H1 (cell line): ENCODE measurements around the gene SPDEF. TPM values are rescaled to one million over a fixed set of nuclear protein-coding genes. Genes with fewer than 3 reads are reported as not detected.

Experiments used
- CTCF ChIA-PET: fragments of 300-600 bp; sonication (Branson Sonifier 250); formaldehyde crosslinking; loops from one replicate; lab custom pipeline; 2021; ENCODE audit not compliant: partially characterized antibody; lab: Charles Lee
- POLR2A ChIA-PET: fragments of 300-600 bp; sonication (Branson Sonifier 250); formaldehyde crosslinking; loops from one replicate; lab custom pipeline; 2021; ENCODE audit warnings: inconsistent platforms; ENCODE audit not compliant: partially characterized antibody; lab: Charles Lee
- DNase-seq, 2 experiments: peaks; one replicate each; pipeline versions ENCODE4 v3.0.0 to v3.0.0-alpha.2; 2010 to 2022; ENCODE audit warnings: low spot score in 2 of 2, low read depth in 1 of 2, mixed read lengths in 1 of 2
- FAIRE-seq: peaks from 2 replicates; lab custom pipeline; 2011; peaks lifted over from hg19 to GRCh38; lab: Jason Lieb, UNC
- H2AFZ ChIP-seq: 2 replicates; pipeline ENCODE4 v1.8.1; 2012; ENCODE audit warnings: low read length, inconsistent platforms
- H2AK5ac ChIP-seq: 2 replicates; pipeline ENCODE4 v1.6.1; 2013; ENCODE audit warnings: low read depth, low read length
- H2BK120ac ChIP-seq: replicated peaks from 2 replicates; pipeline ENCODE3; 2013; ENCODE audit warnings: low read depth, low read length, inconsistent platforms
- H2BK12ac ChIP-seq: 2 replicates; pipeline ENCODE4 v1.6.1; 2013; ENCODE audit warnings: low read depth, low read length
- H2BK15ac ChIP-seq: 2 replicates; pipeline ENCODE4 v1.6.1; 2013; ENCODE audit warnings: low read length
- H2BK20ac ChIP-seq: 2 replicates; pipeline ENCODE4 v1.6.1; 2013; ENCODE audit warnings: low read length
- H2BK5ac ChIP-seq: 2 replicates; pipeline ENCODE4 v1.6.1; 2013; ENCODE audit warnings: low read depth, low read length
- H3K14ac ChIP-seq: 2 replicates; pipeline ENCODE4 v1.6.1; 2013; ENCODE audit warnings: inconsistent platforms; ENCODE audit not compliant: insufficient read length
- H3K18ac ChIP-seq: 2 replicates; pipeline ENCODE4 v1.6.1; 2013; ENCODE audit warnings: low read length; ENCODE audit errors: extremely low read depth
- H3K23ac ChIP-seq: 2 replicates; pipeline ENCODE4 v1.6.1; 2013; ENCODE audit warnings: inconsistent platforms; ENCODE audit not compliant: insufficient read length
- H3K23me2 ChIP-seq: 2 replicates; pipeline ENCODE4 v1.6.1; 2013; ENCODE audit warnings: low read depth, low read length
- H3K27ac ChIP-seq: 2 replicates; pipeline ENCODE4 v1.6.1; 2011; ENCODE audit warnings: low read depth, low read length, inconsistent platforms
- H3K27me3 ChIP-seq, 4 experiments: replicated peaks in 1 of 4; 1 replicate in 1 of 4; 2 replicates in 3 of 4; pipeline versions ENCODE4 v1.6.1 to v1.8.1; 2011 to 2013; ENCODE audit warnings: low read length in 3 of 4, mild to moderate bottlenecking in 3 of 4, inconsistent platforms in 2 of 4, mixed read lengths in 2 of 4, moderate library complexity in 1 of 4; ENCODE audit not compliant: control insufficient read depth in 3 of 4, insufficient read depth in 3 of 4; ENCODE audit errors: extremely low read depth in 1 of 4
- H3K36me3 ChIP-seq, 4 experiments: 2 replicates each; pipeline versions ENCODE4 v1.6.1 to v1.8.1; 2011 to 2013; ENCODE audit warnings: mild to moderate bottlenecking in 4 of 4, low read length in 3 of 4, moderate library complexity in 2 of 4, control low read depth in 1 of 4, inconsistent platforms in 1 of 4; ENCODE audit not compliant: insufficient read depth in 4 of 4, control insufficient read depth in 2 of 4
- H3K4ac ChIP-seq: replicated peaks from 2 replicates; pipeline ENCODE3; 2013; ENCODE audit warnings: low read length, low read depth, mixed read lengths, inconsistent platforms; ENCODE audit not compliant: insufficient read length
- H3K4me1 ChIP-seq, 4 experiments: replicated peaks in 1 of 4; 1 replicate in 1 of 4; 2 replicates in 3 of 4; pipeline versions ENCODE4 v1.6.1 to v1.8.1; 2011 to 2013; ENCODE audit warnings: low read length in 3 of 4, inconsistent platforms in 2 of 4, mixed read lengths in 1 of 4; ENCODE audit not compliant: insufficient read depth in 4 of 4, control insufficient read depth in 3 of 4
- H3K4me2 ChIP-seq, 2 experiments: 2 replicates each; pipeline versions ENCODE4 v1.6.1 to v1.8.1; 2011 to 2013; ENCODE audit warnings: low read depth in 2 of 2, low read length in 2 of 2, control low read depth in 1 of 2, inconsistent platforms in 1 of 2, mild to moderate bottlenecking in 1 of 2; ENCODE audit not compliant: insufficient read depth in 1 of 2
- H3K4me3 ChIP-seq, 4 experiments: fragments of 200-600, 300-600 bp in 1 of 4; sonication (generic), shearing (Covaris generic), sonication (Bioruptor Twin) in 1 of 4; 2 replicates each; pipeline versions ENCODE4 v1.5.1 to v1.8.1; 2011 to 2016; ENCODE audit warnings: low read length in 4 of 4, low read depth in 3 of 4, control low read depth in 2 of 4, inconsistent platforms in 2 of 4, mild to moderate bottlenecking in 2 of 4, mixed read lengths in 1 of 4, moderate library complexity in 1 of 4; ENCODE audit not compliant: insufficient read depth in 2 of 4; ENCODE audit errors: extremely low read depth in 1 of 4
- H3K56ac ChIP-seq: replicated peaks from 2 replicates; pipeline ENCODE3; 2013; ENCODE audit warnings: low read depth, mild to moderate bottlenecking, mixed read lengths, low read length, inconsistent platforms; ENCODE audit not compliant: insufficient read length
- H3K79me1 ChIP-seq: 2 replicates; pipeline ENCODE4 v1.6.1; 2013; ENCODE audit warnings: low read depth, low read length, control low read depth
- H3K79me2 ChIP-seq, 2 experiments: 2 replicates each; pipeline versions ENCODE4 v1.6.1 to v1.8.1; 2012 to 2013; ENCODE audit warnings: low read length in 2 of 2, mild to moderate bottlenecking in 2 of 2, inconsistent platforms in 1 of 2; ENCODE audit not compliant: insufficient read depth in 2 of 2, control insufficient read depth in 1 of 2
- H3K9ac ChIP-seq, 4 experiments: replicated peaks in 1 of 4; 1 replicate in 1 of 4; 2 replicates in 3 of 4; pipeline versions ENCODE4 v1.6.1 to v1.8.1; 2011 to 2013; ENCODE audit warnings: low read depth in 3 of 4, low read length in 3 of 4, control low read depth in 2 of 4, mild to moderate bottlenecking in 2 of 4, moderate library complexity in 2 of 4, inconsistent platforms in 1 of 4; ENCODE audit errors: extremely low read depth in 1 of 4
- H3K9me3 ChIP-seq, 2 experiments: 2 replicates each; pipeline versions ENCODE4 v1.6.1 to v1.8.1; 2012 to 2013; ENCODE audit warnings: mild to moderate bottlenecking in 2 of 2, moderate library complexity in 2 of 2, control low read depth in 1 of 2, inconsistent platforms in 1 of 2, low read depth in 1 of 2, low read length in 1 of 2, mixed read lengths in 1 of 2; ENCODE audit not compliant: insufficient read depth in 2 of 2
- H4K20me1 ChIP-seq, 2 experiments: replicated peaks in 1 of 2; 2 replicates each; pipeline versions ENCODE3 to v1.8.1; 2011 to 2013; ENCODE audit warnings: inconsistent platforms in 2 of 2, low read length in 2 of 2, mild to moderate bottlenecking in 1 of 2; ENCODE audit not compliant: insufficient read depth in 2 of 2, control insufficient read depth in 1 of 2
- H4K5ac ChIP-seq: 2 replicates; pipeline ENCODE4 v1.6.1; 2013; ENCODE audit warnings: low read length, low read depth, mixed read lengths, inconsistent platforms; ENCODE audit not compliant: insufficient read length
- H4K8ac ChIP-seq: 2 replicates; pipeline ENCODE4 v1.8.0; 2013; ENCODE audit warnings: mild to moderate bottlenecking, moderate library complexity, low read length, inconsistent platforms; ENCODE audit not compliant: insufficient read depth; ENCODE audit errors: extremely low read depth
- H4K91ac ChIP-seq: replicated peaks from 2 replicates; pipeline ENCODE3; 2013; ENCODE audit warnings: low read length, mixed read lengths, inconsistent platforms; ENCODE audit not compliant: insufficient read length
- ASH2L ChIP-seq: fragments of 200-600, 300-600 bp; sonication (generic); IDR thresholded peaks from one replicate; pipeline ENCODE4 v1.7.1; 2017; ENCODE audit warnings: low read length
- KDM5A ChIP-seq: fragments of 200-600 bp; IDR thresholded peaks from 2 replicates; pipeline ENCODE4 v1.7.1; 2012; ENCODE audit warnings: mild to moderate bottlenecking, low read length, inconsistent platforms, mixed read lengths
- MAX ChIP-seq: IDR thresholded peaks from 2 replicates; pipeline ENCODE4 v1.6.1; 2012; ENCODE audit warnings: inconsistent platforms
- SAP30 ChIP-seq: fragments of 300-600 bp; sonication (generic); IDR thresholded peaks from 2 replicates; pipeline ENCODE4 v1.7.1; 2012; ENCODE audit warnings: low read length, moderate library complexity, mild to moderate bottlenecking, inconsistent platforms; ENCODE audit not compliant: insufficient read depth, insufficient replicate concordance
- SP4 ChIP-seq: IDR thresholded peaks from 2 replicates; pipeline ENCODE4 v1.6.1; 2012; ENCODE audit warnings: low read length, inconsistent platforms
- TAF1 ChIP-seq: IDR thresholded peaks from 2 replicates; pipeline ENCODE4 v1.6.1; 2011; ENCODE audit warnings: mild to moderate bottlenecking, low read depth, low read length
- YY1 ChIP-seq: IDR thresholded peaks from 2 replicates; pipeline ENCODE4 v1.6.1; 2011; ENCODE audit warnings: low read depth, mild to moderate bottlenecking, low read length
- WGBS, 2 experiments: shearing (Covaris generic) in 1 of 2; methylation state at CpG; one replicate each; pipeline versions ENCODE4 v1.1.6 to v1.1.7; 2013 to 2015; ENCODE audit warnings: low lambda C conversion rate in 2 of 2, mixed read lengths in 2 of 2, inconsistent platforms in 1 of 2, low coverage in 1 of 2, missing lambda C conversion rate in 1 of 2; ENCODE audit not compliant: insufficient replicate concordance in 2 of 2, insufficient coverage in 1 of 2, insufficient read length in 1 of 2; ENCODE audit errors: extremely low coverage in 1 of 2, missing lambda C conversion rate in 1 of 2; 5-methylcytosine and 5-hydroxymethylcytosine counted together
- polyA plus RNA-seq, 7 experiments: library from polyadenylated mRNA; depleted of rRNA in 3 of 7; stranded (reverse) in 5 of 7; unstranded in 2 of 7; fragments of >200 nt in 5 of 7; fragments of 200-250 nt in 2 of 7; gene quantifications; 1 replicate in 5 of 7; 2 replicates in 1 of 7; 4 replicates in 1 of 7; pipeline versions ENCODE4 v1.2.1 to v1.2.3, GENCODE V29; 2011 to 2013; ENCODE audit warnings: missing spikeins in 2 of 7, mixed read lengths in 2 of 7
- total RNA-seq: library from RNA; stranded (reverse); fragmentation: NEBNext Ultra II Directional; extraction: Animal tissue kit (Norgen Biotek cat#: 25700); gene quantifications from 2 replicates; pipeline ENCODE4 v1.2.1, GENCODE V29; 2021

Gene SPDEF
- total and polyA plus RNA-seq, 2 of the 8 experiments (the other 6 are each of a cell fraction or from before 2014, with no cell fraction given): 0.15 to 0.30 TPM

GRCh38 chr6:34549026-34549803 is 6.9 kb downstream of the SPDEF start:
- Histone ChIP-seq H3K4me2 (no peak overlapping the region), H3K9ac (no peak overlapping the region)
- CTCF ChIA-PET: interaction anchor here (0.8 to 2.4 kb wide), 9 partner anchors 10 to 353 kb away, joined by 3 to 9 read pairs (median 3); partner anchors contain the start of gene SMIM29
- no peak for TF ChIP-seq TAF1
- no peak for TF ChIP-seq MAX
- TF ChIP-seq SP4: no peak
- TF ChIP-seq KDM5A: no peak
- TF ChIP-seq ASH2L: no peak
- no peak for TF ChIP-seq YY1
- TF ChIP-seq SAP30: no peak

More at GRCh38 chr6:34549026-34549803, 6.9 kb downstream of the SPDEF start:
- no peaks in the 10 kb centered on the region for H3K23me2 ChIP-seq
- H3K4me1 ChIP-seq: peaks cover 0 to 4% (median 0%) of the 10 kb centered on the region in 4 experiments; a peak in 3 of 7 replicates
- no peaks in the 10 kb centered on the region for H3K9me3 ChIP-seq
- H2BK15ac ChIP-seq: no peak overlapping the region
- H2AK5ac ChIP-seq: no peak overlapping the region
- no peak overlapping the region for H2BK5ac ChIP-seq
- H3K56ac ChIP-seq: no peak overlapping the region
- H2BK20ac ChIP-seq: no peak overlapping the region
- no peaks in the 10 kb centered on the region for H3K79me1 ChIP-seq
- no peaks in the 10 kb centered on the region for H3K79me2 ChIP-seq
- H3K4me3 ChIP-seq: no peak overlapping the region
- no peak overlapping the region for H4K91ac ChIP-seq
- H4K8ac ChIP-seq: no peak overlapping the region
- no peak overlapping the region for H2AFZ ChIP-seq
- no peak overlapping the region for H2BK120ac ChIP-seq
- H2BK12ac ChIP-seq: no peak overlapping the region
- no peaks in the 10 kb centered on the region for H4K20me1 ChIP-seq
- no peak for FAIRE-seq
- H3K36me3 ChIP-seq: no peaks in the 10 kb centered on the region
- H4K5ac ChIP-seq: no peak overlapping the region
- H3K4ac ChIP-seq: no peak overlapping the region
- POLR2A ChIA-PET: interaction anchor here (1.3 to 1.6 kb wide), 2 partner anchors 9 to 53 kb away, joined by 6 to 7 read pairs; no protein-coding TSS in a partner anchor
- 82% methylated on average over 16 of the region's 16 CpGs; no CpG with 5 or more reads in 1 of the 2 experiments for WGBS, 2 experiments
- no peak for DNase-seq
- H3K27ac ChIP-seq: no peak overlapping the region
- no peaks in the 10 kb centered on the region for H3K27me3 ChIP-seq
- no peak overlapping the region for H3K18ac ChIP-seq
- no peak overlapping the region for H3K23ac ChIP-seq
- H3K14ac ChIP-seq: no peak overlapping the region
